HCT116 (cell line): ENCODE data around the gene ERICH3. TPM values are rescaled to one million over a fixed set of nuclear protein-coding genes. Genes with fewer than 3 reads are reported as not detected.

Experiments used
- ATAC-seq: fragments of 200-7000 bp; cut with Tn5 transposase; 2 replicates; pipeline ENCODE4 v1.9.1; 2020; ENCODE audit warnings: mild to moderate bottlenecking, moderate library complexity
- BruUV-seq: library from RNA; stranded (reverse); fragments of 400-500 nt; replicated peaks from 2 replicates; lab custom pipeline; 2021; lab: Mats Ljungman, UMichigan
- CTCF ChIA-PET: fragments of 300-600 bp; sonication (Branson Sonifier 250); formaldehyde crosslinking; loops from one replicate; lab custom pipeline; 2021; ENCODE audit warnings: antibody characterized with exemption; lab: Charles Lee
- POLR2A ChIA-PET: fragments of 300-600, 350-600 bp; sonication (Branson Sonifier 250); formaldehyde crosslinking; loops from one replicate; lab custom pipeline; 2021; ENCODE audit warnings: antibody characterized with exemption; lab: Charles Lee
- RAD21 ChIA-PET, 2 experiments: fragments of 300-600 bp; sonication (Branson Sonifier 250); formaldehyde crosslinking; loops; one replicate each; lab custom pipeline; 2023; ENCODE audit warnings: low total read pairs in 2 of 2; ENCODE audit not compliant: uncharacterized antibody in 2 of 2, unreplicated experiment in 2 of 2, low non-redundant PET in 1 of 2; lab: Charles Lee
- DNase-seq: peaks from one replicate; pipeline ENCODE4 v3.0.0-alpha.2; 2010; ENCODE audit warnings: low read depth, low spot score
- H2AFZ ChIP-seq: fragments of 200-600 bp; shearing (Covaris generic), sonication (generic); 2 replicates; pipeline ENCODE4 v1.6.1; 2017; ENCODE audit warnings: low read depth, mixed run types, mixed read lengths, antibody characterized with exemption, low read length; ENCODE audit not compliant: poor library complexity, severe bottlenecking
- H3K27ac ChIP-seq: 2 replicates; pipeline ENCODE4 v1.5.1; 2012; ENCODE audit warnings: low read depth, low read length
- H3K27me3 ChIP-seq: fragments of 200-600 bp; sonication (generic); 2 replicates; pipeline ENCODE4 v1.6.1; 2016; ENCODE audit warnings: mixed run types, low read length, mixed read lengths; ENCODE audit not compliant: insufficient read depth
- H3K36me3 ChIP-seq, 2 experiments: fragments of 200-500 bp in 1 of 2; fragments of 200-600 bp in 1 of 2; sonication (Bioruptor generic) in 1 of 2; sonication (generic) in 1 of 2; 2 replicates each; pipeline versions ENCODE4 v1.5.1 to v1.6.1; 2014 to 2016; ENCODE audit warnings: low read length in 2 of 2, inconsistent platforms in 1 of 2, mixed read lengths in 1 of 2, mixed run types in 1 of 2; ENCODE audit not compliant: insufficient read depth in 2 of 2, control insufficient read depth in 1 of 2
- H3K4me1 ChIP-seq, 2 experiments: fragments of 200-600 bp in 1 of 2; sonication (generic) in 1 of 2; 2 replicates each; pipeline versions ENCODE4 v1.5.1 to v1.6.1; 2012 to 2017; ENCODE audit warnings: low read length in 2 of 2, inconsistent platforms in 1 of 2, mild to moderate bottlenecking in 1 of 2, mixed read lengths in 1 of 2, mixed run types in 1 of 2, moderate library complexity in 1 of 2; ENCODE audit not compliant: insufficient read depth in 2 of 2, control insufficient read depth in 1 of 2
- H3K4me2 ChIP-seq: fragments of 200-600 bp; sonication (generic); 2 replicates; pipeline ENCODE4 v1.6.1; 2017; ENCODE audit warnings: mixed run types, low read length, mixed read lengths
- H3K4me3 ChIP-seq, 2 experiments: fragments of 200-600 bp in 1 of 2; sonication (generic) in 1 of 2; replicated peaks in 1 of 2; 2 replicates each; pipeline ENCODE4 v1.5.1; 2011 to 2016; ENCODE audit warnings: low read length in 2 of 2, control low read depth in 1 of 2, low read depth in 1 of 2, mild to moderate bottlenecking in 1 of 2, mixed read lengths in 1 of 2, mixed run types in 1 of 2
- H3K79me2 ChIP-seq: fragments of 200-600 bp; sonication (generic); 2 replicates; pipeline ENCODE4 v1.6.1; 2017; ENCODE audit warnings: mild to moderate bottlenecking, mixed run types, low read length, moderate library complexity, mixed read lengths; ENCODE audit not compliant: insufficient read depth
- H3K9ac ChIP-seq: fragments of 200-600 bp; sonication (generic); 2 replicates; pipeline ENCODE4 v1.6.1; 2016; ENCODE audit warnings: low read length, mixed read lengths
- H3K9me2 ChIP-seq: fragments of 200-600 bp; sonication (generic), shearing (Covaris generic); 2 replicates; pipeline ENCODE4 v1.6.1; 2017; ENCODE audit warnings: mixed run types, mild to moderate bottlenecking, moderate library complexity; ENCODE audit not compliant: insufficient read depth
- H3K9me3 ChIP-seq, 2 experiments: fragments of 200-500 bp in 1 of 2; fragments of 200-600 bp in 1 of 2; sonication (Bioruptor generic) in 1 of 2; sonication (generic) in 1 of 2; 2 replicates each; pipeline ENCODE4 v1.6.1; 2014 to 2017; ENCODE audit warnings: low read length in 2 of 2, mixed read lengths in 2 of 2, inconsistent platforms in 1 of 2, low read depth in 1 of 2, mild to moderate bottlenecking in 1 of 2, mixed run types in 1 of 2, moderate library complexity in 1 of 2; ENCODE audit not compliant: control insufficient read depth in 1 of 2, insufficient read depth in 1 of 2
- H4K20me1 ChIP-seq: fragments of 200-600 bp; sonication (generic), shearing (Covaris generic); 2 replicates; pipeline ENCODE4 v1.6.1; 2017; ENCODE audit warnings: mixed run types, mild to moderate bottlenecking, moderate library complexity; ENCODE audit not compliant: insufficient read depth
- CBX3 ChIP-seq: IDR thresholded peaks from 2 replicates; pipeline ENCODE4 v1.6.1; 2012; ENCODE audit warnings: low read depth
- CEBPB ChIP-seq: IDR thresholded peaks from 2 replicates; pipeline ENCODE4 v1.6.1; 2012; ENCODE audit warnings: low read depth
- EGR1 ChIP-seq: IDR thresholded peaks from 2 replicates; pipeline ENCODE4 v1.6.1; 2012; ENCODE audit warnings: low read depth
- ELF1 ChIP-seq: IDR thresholded peaks from 2 replicates; pipeline ENCODE4 v1.6.1; 2012; ENCODE audit warnings: low read depth, borderline replicate concordance
- EZH2 ChIP-seq: fragments of 200-600 bp; sonication (generic); IDR thresholded peaks from 2 replicates; pipeline ENCODE4 v1.6.1; 2017; ENCODE audit warnings: antibody characterized with exemption, mixed run types
- FOSL1 ChIP-seq: IDR thresholded peaks from 2 replicates; pipeline ENCODE4 v1.6.1; 2012; ENCODE audit warnings: low read depth
- JUND ChIP-seq: IDR thresholded peaks from 2 replicates; pipeline ENCODE4 v1.6.1; 2012
- POLR2A ChIP-seq: IDR thresholded peaks from 2 replicates; pipeline ENCODE4 v1.7.0; 2011; ENCODE audit warnings: borderline replicate concordance; ENCODE audit not compliant: insufficient read depth, insufficient read length; ENCODE audit errors: extremely low read depth
- SP1 ChIP-seq: IDR thresholded peaks from 2 replicates; pipeline ENCODE4 v1.6.1; 2012; ENCODE audit warnings: low read depth
- SRF ChIP-seq: IDR thresholded peaks from 2 replicates; pipeline ENCODE4 v1.6.1; 2012; ENCODE audit warnings: low read depth
- TCF7L2 ChIP-seq: IDR thresholded peaks from 2 replicates; pipeline ENCODE4 v1.7.0; 2011; ENCODE audit warnings: borderline replicate concordance, inconsistent platforms; ENCODE audit not compliant: insufficient read depth, insufficient read length; ENCODE audit errors: extremely low read depth
- YY1 ChIP-seq: IDR thresholded peaks from 2 replicates; pipeline ENCODE4 v1.6.1; 2011; ENCODE audit warnings: low read length, low read depth, moderate library complexity, mild to moderate bottlenecking; ENCODE audit not compliant: insufficient replicate concordance; ENCODE audit errors: extremely low read depth
- ZFX ChIP-seq: fragments of 450-650 bp; IDR thresholded peaks from 2 replicates; pipeline ENCODE4 v1.6.1; 2017
- ZNF274 ChIP-seq: fragments of 200-500 bp; sonication (Bioruptor generic); IDR thresholded peaks from 2 replicates; pipeline ENCODE4 v1.6.1; 2014; ENCODE audit warnings: mild to moderate bottlenecking, low read depth, low read length, inconsistent platforms
- intact Hi-C: fragments of 100-400 bp; cut with micrococcal nuclease; formaldehyde crosslinking; loops from 2 replicates; pipeline ENCODE4 v1.10.0; 2022
- total RNA-seq: library from RNA; stranded (reverse); gene quantifications from one replicate; pipeline ENCODE4 v1.2.1, GENCODE V29; 2021; ENCODE audit not compliant: unreplicated experiment
- TF ChIP-seq, protein P1 (sequence below), 3 experiments: fragments of 200-600 bp in 1 of 3; sonication (generic) in 1 of 3; IDR thresholded peaks in 2 of 3; conservative IDR thresholded peaks in 1 of 3; 2 replicates each; pipeline ENCODE4 v1.5.1; 2012 to 2017; ENCODE audit warnings: low read depth in 2 of 3, low read length in 2 of 3, antibody characterized with exemption in 1 of 3, borderline replicate concordance in 1 of 3, control low read depth in 1 of 3, mild to moderate bottlenecking in 1 of 3, mixed read lengths in 1 of 3, mixed run types in 1 of 3, moderate library complexity in 1 of 3; ENCODE audit not compliant: insufficient read depth in 1 of 3
- TF ChIP-seq, protein P2 (sequence below): IDR thresholded peaks from 2 replicates; pipeline ENCODE4 v1.6.1; 2011; ENCODE audit warnings: mild to moderate bottlenecking, low read length, moderate library complexity; ENCODE audit not compliant: insufficient replicate concordance; ENCODE audit errors: extremely low read depth
- TF ChIP-seq, protein P3 (sequence below): IDR thresholded peaks from 2 replicates; pipeline ENCODE4 v1.6.1; 2012
- TF ChIP-seq, protein P4 (sequence below): IDR thresholded peaks from 2 replicates; pipeline ENCODE4 v1.6.1; 2012; ENCODE audit warnings: low read depth

ERICH3 gene
- total RNA-seq, 1 experiment from 2014 or later: not detected

DNA sequence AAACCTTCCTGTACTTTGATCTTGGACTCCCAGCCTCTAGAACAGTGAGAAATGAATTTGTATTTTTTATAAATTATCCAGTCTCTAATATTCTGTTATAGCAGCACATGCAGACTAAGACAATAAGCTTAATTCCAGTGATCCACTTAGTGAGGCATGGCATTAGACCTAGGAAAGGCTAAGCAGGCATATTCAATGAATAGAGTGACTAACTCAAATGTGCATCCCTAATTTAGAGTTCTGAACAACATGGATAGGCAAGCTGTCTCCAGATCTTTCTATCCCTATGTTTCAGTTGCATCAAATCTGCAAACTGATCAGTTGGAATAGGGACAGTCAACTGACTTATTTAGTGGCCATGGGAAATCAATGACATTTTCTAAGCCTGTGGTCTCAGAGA lies 4.3 kb upstream of the ERICH3 start (continued):
- TF ChIP-seq, protein P1, sequence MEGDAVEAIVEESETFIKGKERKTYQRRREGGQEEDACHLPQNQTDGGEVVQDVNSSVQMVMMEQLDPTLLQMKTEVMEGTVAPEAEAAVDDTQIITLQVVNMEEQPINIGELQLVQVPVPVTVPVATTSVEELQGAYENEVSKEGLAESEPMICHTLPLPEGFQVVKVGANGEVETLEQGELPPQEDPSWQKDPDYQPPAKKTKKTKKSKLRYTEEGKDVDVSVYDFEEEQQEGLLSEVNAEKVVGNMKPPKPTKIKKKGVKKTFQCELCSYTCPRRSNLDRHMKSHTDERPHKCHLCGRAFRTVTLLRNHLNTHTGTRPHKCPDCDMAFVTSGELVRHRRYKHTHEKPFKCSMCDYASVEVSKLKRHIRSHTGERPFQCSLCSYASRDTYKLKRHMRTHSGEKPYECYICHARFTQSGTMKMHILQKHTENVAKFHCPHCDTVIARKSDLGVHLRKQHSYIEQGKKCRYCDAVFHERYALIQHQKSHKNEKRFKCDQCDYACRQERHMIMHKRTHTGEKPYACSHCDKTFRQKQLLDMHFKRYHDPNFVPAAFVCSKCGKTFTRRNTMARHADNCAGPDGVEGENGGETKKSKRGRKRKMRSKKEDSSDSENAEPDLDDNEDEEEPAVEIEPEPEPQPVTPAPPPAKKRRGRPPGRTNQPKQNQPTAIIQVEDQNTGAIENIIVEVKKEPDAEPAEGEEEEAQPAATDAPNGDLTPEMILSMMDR (IDR thresholded peaks at IDR 0.05 in 2 of 3, conservative IDR thresholded peaks at IDR 0.05 in 1 of 3; ENCODE audit: borderline replicate concordance in 1 of 3, insufficient read depth in 1 of 3, low read depth in 2 of 3, low read length in 2 of 3): no peak
- TF ChIP-seq ZFX (no peak), SRF (no peak), EZH2 (no peak), CEBPB (no peak), POLR2A (no peak), YY1 (no peak), EGR1 (no peak)
- TF ChIP-seq, protein P2, sequence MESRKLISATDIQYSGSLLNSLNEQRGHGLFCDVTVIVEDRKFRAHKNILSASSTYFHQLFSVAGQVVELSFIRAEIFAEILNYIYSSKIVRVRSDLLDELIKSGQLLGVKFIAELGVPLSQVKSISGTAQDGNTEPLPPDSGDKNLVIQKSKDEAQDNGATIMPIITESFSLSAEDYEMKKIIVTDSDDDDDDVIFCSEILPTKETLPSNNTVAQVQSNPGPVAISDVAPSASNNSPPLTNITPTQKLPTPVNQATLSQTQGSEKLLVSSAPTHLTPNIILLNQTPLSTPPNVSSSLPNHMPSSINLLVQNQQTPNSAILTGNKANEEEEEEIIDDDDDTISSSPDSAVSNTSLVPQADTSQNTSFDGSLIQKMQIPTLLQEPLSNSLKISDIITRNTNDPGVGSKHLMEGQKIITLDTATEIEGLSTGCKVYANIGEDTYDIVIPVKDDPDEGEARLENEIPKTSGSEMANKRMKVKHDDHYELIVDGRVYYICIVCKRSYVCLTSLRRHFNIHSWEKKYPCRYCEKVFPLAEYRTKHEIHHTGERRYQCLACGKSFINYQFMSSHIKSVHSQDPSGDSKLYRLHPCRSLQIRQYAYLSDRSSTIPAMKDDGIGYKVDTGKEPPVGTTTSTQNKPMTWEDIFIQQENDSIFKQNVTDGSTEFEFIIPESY: no peak

DNA sequence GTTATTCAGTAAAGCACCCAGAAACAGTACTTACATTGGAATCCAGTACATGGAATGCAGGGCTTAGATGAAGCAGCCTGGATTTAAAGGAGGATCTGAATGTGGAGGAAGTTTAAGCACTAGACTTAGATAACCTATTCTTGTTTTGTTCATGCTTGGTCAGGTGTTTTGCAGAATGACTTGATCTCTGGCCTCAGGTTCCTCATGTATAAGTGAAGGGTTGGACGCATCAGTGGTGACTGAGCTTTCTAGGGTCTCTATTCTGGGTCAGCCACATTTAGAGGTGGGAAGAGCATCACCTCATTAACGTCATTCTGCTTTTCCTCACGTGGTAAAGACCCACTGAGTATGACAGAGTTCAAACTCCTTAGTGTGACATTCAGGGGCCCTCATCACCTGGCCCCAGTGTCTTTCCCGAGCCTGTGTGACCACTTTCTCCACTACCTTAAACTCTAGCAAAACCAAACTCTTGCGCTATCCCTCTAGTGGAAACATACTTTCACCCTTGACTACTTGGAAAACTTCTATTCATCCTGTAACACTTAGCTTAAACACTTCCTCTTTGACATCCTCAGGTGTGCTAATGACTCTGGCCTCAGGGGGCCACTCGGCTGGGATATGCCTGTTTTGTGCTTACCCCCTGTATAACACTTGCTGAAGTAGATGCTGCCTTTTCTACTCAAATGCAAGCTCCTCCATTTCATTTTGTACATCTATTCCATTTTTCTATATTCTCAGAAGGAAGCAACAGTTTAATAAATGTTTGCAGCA lies 871 bp upstream of the ERICH3 start:
- Histone ChIP-seq H4K20me1 (no peaks in the 10 kb centered on the region), H3K9ac (no peak overlapping the region), H3K27me3 (peaks cover 15% of the 10 kb centered on the region), H3K4me2 (no peak overlapping the region), H3K9me3 (no peaks in the 10 kb centered on the region), H3K4me1 (no peaks in the 10 kb centered on the region), H3K79me2 (no peaks in the 10 kb centered on the region), H3K9me2 (no peaks in the 10 kb centered on the region), H3K4me3 (no peak overlapping the region), H3K27ac (no peak overlapping the region), H2AFZ (no peak overlapping the region), H3K36me3 (no peaks in the 10 kb centered on the region)
- intact Hi-C loops: no loop called here
- ChIA-PET RAD21 (no interaction called here), POLR2A (no interaction called here), CTCF (no interaction called here)
- no TSS peak for BruUV-seq
- no peak for ATAC-seq
- no peak for DNase-seq
- TF ChIP-seq EGR1: no peak
- TF ChIP-seq, protein P3, sequence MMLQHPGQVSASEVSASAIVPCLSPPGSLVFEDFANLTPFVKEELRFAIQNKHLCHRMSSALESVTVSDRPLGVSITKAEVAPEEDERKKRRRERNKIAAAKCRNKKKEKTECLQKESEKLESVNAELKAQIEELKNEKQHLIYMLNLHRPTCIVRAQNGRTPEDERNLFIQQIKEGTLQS: no peak
- TF ChIP-seq, protein P4, sequence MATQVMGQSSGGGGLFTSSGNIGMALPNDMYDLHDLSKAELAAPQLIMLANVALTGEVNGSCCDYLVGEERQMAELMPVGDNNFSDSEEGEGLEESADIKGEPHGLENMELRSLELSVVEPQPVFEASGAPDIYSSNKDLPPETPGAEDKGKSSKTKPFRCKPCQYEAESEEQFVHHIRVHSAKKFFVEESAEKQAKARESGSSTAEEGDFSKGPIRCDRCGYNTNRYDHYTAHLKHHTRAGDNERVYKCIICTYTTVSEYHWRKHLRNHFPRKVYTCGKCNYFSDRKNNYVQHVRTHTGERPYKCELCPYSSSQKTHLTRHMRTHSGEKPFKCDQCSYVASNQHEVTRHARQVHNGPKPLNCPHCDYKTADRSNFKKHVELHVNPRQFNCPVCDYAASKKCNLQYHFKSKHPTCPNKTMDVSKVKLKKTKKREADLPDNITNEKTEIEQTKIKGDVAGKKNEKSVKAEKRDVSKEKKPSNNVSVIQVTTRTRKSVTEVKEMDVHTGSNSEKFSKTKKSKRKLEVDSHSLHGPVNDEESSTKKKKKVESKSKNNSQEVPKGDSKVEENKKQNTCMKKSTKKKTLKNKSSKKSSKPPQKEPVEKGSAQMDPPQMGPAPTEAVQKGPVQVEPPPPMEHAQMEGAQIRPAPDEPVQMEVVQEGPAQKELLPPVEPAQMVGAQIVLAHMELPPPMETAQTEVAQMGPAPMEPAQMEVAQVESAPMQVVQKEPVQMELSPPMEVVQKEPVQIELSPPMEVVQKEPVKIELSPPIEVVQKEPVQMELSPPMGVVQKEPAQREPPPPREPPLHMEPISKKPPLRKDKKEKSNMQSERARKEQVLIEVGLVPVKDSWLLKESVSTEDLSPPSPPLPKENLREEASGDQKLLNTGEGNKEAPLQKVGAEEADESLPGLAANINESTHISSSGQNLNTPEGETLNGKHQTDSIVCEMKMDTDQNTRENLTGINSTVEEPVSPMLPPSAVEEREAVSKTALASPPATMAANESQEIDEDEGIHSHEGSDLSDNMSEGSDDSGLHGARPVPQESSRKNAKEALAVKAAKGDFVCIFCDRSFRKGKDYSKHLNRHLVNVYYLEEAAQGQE: no peak
- TF ChIP-seq ELF1: no peak
- TF ChIP-seq CBX3: no peak
- no peak for TF ChIP-seq TCF7L2
- no peak for TF ChIP-seq YY1
- no peak for TF ChIP-seq ZNF274
- TF ChIP-seq FOSL1: no peak
- no peak for TF ChIP-seq ZFX
- no peak for TF ChIP-seq SP1
- TF ChIP-seq JUND: no peak
